DOHH2 (cell line): ENCODE measurements around the gene SLC19A1.

ENCODE experiments used
- H3F3A ChIP-seq: fragments of 200-600 bp; sonication (generic), shearing (Covaris generic); 2 replicates; pipeline ENCODE4 v1.6.0; 2016; ENCODE audit warnings: antibody characterized with exemption, mild to moderate bottlenecking; ENCODE audit not compliant: control insufficient read depth, insufficient read depth
- H3K27ac ChIP-seq: fragments of 200-600 bp; sonication (generic); 2 replicates; pipeline ENCODE4 v1.5.1; 2014; ENCODE audit warnings: low read depth, mild to moderate bottlenecking, low read length, moderate library complexity
- H3K27me3 ChIP-seq: fragments of 200-600 bp; sonication (generic); 2 replicates; pipeline ENCODE4 v1.6.1; 2014; ENCODE audit warnings: mild to moderate bottlenecking, low read length, mixed read lengths; ENCODE audit not compliant: control insufficient read depth
- H3K36me3 ChIP-seq: fragments of 200-600 bp; sonication (generic); 2 replicates; pipeline ENCODE4 v1.6.1; 2014; ENCODE audit warnings: mild to moderate bottlenecking, low read length, moderate library complexity, mixed read lengths; ENCODE audit not compliant: control insufficient read depth
- H3K4me1 ChIP-seq: fragments of 200-600 bp; sonication (generic); 2 replicates; pipeline ENCODE4 v1.6.1; 2014; ENCODE audit warnings: mild to moderate bottlenecking, low read length, mixed read lengths; ENCODE audit not compliant: control insufficient read depth
- H3K4me2 ChIP-seq: fragments of 200-600 bp; sonication (generic); 2 replicates; pipeline ENCODE4 v1.6.0; 2014; ENCODE audit warnings: mild to moderate bottlenecking, low read length, moderate library complexity
- H3K4me3 ChIP-seq: fragments of 200-600 bp; sonication (generic); 2 replicates; pipeline ENCODE4 v1.5.1; 2014; ENCODE audit warnings: mild to moderate bottlenecking, low read length, mixed read lengths
- H3K79me2 ChIP-seq: fragments of 200-600 bp; sonication (generic); 2 replicates; pipeline ENCODE4 v1.6.1; 2014; ENCODE audit warnings: mild to moderate bottlenecking, low read length, mixed read lengths; ENCODE audit not compliant: control insufficient read depth
- H3K9me2 ChIP-seq: fragments of 200-600 bp; sonication (generic); replicated peaks from 2 replicates; pipeline ENCODE4 v1.6.1; 2014; ENCODE audit warnings: mild to moderate bottlenecking, low read length, mixed read lengths; ENCODE audit not compliant: control insufficient read depth
- H3K9me3 ChIP-seq: fragments of 200-600 bp; sonication (generic); 2 replicates; pipeline ENCODE4 v1.6.1; 2014; ENCODE audit warnings: antibody characterized with exemption, low read length, mixed read lengths; ENCODE audit not compliant: control insufficient read depth, insufficient read depth
- H4K20me1 ChIP-seq: fragments of 200-600 bp; sonication (generic); 2 replicates; pipeline ENCODE4 v1.6.0; 2014; ENCODE audit warnings: low read depth, mild to moderate bottlenecking, antibody characterized with exemption, low read length, moderate library complexity; ENCODE audit not compliant: control insufficient read depth, insufficient read depth
- EZH2phosphoT487 ChIP-seq: fragments of 200-600 bp; sonication (generic); IDR thresholded peaks from 2 replicates; pipeline ENCODE4 v1.6.1; 2017; ENCODE audit warnings: borderline replicate concordance, mild to moderate bottlenecking, antibody characterized with exemption, low read length, moderate library complexity, mixed read lengths
- TF ChIP-seq, protein P1 (sequence below): fragments of 200-600 bp; sonication (generic); IDR thresholded peaks from one replicate; pipeline ENCODE4 v1.5.1; 2014; ENCODE audit warnings: antibody characterized with exemption, mild to moderate bottlenecking, low read depth, low read length; ENCODE audit not compliant: poor library complexity, severe bottlenecking

SLC19A1 gene

DNA sequence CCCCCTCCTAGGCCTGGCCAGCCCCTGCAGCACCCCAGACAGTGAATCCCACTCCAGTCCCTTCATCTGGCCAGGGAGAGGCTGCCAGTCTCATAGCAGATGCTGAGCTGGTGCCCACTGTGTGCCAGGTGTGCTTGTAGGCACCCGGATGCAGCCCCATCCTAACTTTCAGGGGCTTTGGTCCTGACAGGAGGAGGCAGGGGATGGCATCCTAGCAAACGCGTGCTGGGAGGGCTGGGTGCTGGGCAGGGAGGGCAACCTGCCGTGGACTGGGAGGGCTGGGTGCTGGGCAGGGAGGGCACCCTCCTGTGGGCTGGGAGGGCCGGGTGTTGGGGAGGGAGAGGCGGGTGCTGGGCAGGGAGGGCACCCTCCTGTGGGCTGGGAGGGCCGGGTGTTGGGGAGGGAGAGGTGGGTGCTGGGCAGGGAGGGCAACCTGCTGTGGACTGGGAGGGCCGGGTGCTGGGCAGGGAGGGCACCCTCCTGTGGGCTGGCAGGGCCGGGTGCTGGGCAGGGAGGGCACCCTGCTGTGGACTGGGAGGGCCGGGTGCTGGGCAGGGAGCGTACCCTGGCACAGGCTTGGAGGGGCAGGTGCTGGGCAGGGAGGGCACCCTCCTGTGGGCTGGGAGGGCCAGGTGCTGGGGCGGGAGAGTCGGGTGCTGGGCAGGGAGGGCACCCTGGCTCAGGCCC lies 35.3 kb downstream of the SLC19A1 start:
- Histone ChIP-seq H3F3A (no peaks in the 10 kb centered on the region), H3K4me2 (no peak overlapping the region), H3K4me3 (no peak overlapping the region), H3K79me2 (no peaks in the 10 kb centered on the region), H3K27ac (no peak overlapping the region), H4K20me1 (no peaks in the 10 kb centered on the region), H3K36me3 (no peaks in the 10 kb centered on the region), H3K4me1 (no peaks in the 10 kb centered on the region), H3K9me2 (no peaks in the 10 kb centered on the region), H3K27me3 (no peaks in the 10 kb centered on the region), H3K9me3 (no peaks in the 10 kb centered on the region)
- TF ChIP-seq EZH2phosphoT487 = no peak
- TF ChIP-seq, protein P1, sequence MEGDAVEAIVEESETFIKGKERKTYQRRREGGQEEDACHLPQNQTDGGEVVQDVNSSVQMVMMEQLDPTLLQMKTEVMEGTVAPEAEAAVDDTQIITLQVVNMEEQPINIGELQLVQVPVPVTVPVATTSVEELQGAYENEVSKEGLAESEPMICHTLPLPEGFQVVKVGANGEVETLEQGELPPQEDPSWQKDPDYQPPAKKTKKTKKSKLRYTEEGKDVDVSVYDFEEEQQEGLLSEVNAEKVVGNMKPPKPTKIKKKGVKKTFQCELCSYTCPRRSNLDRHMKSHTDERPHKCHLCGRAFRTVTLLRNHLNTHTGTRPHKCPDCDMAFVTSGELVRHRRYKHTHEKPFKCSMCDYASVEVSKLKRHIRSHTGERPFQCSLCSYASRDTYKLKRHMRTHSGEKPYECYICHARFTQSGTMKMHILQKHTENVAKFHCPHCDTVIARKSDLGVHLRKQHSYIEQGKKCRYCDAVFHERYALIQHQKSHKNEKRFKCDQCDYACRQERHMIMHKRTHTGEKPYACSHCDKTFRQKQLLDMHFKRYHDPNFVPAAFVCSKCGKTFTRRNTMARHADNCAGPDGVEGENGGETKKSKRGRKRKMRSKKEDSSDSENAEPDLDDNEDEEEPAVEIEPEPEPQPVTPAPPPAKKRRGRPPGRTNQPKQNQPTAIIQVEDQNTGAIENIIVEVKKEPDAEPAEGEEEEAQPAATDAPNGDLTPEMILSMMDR = no peak

DNA sequence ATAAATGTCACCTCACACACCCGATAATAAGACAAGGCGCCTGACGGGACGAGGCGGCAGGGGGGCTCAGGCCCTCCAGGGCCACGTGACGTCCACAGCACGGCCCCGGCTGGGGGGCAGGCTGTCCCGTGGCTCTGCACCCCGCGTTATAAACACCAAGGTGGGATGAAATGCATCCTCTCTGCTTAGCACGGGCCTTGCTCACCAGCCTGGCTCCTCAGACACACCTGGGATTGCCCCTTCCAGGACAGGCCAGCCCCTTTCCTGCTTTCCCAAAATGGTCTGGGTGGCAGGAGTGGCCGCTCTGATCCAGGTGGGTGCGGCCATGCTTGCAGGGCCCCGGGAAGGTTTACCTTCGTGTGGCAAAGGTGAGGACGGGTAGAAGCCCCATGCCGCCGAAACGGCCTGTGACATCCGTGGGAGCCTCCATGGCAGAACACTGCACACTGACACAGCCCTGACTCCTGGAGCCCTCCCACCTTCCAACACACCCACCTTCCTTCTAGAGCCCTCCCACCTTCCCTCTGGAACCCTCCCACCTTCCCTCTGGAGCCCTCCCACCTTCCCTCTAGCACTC lies 35.9 kb downstream of the SLC19A1 start:
- no peak for TF ChIP-seq EZH2phosphoT487
- no peak overlapping the region for H3K4me3 ChIP-seq
- no peaks in the 10 kb centered on the region for H3K79me2 ChIP-seq
- no peaks in the 10 kb centered on the region for H3K4me1 ChIP-seq
- no peaks in the 10 kb centered on the region for H3K27me3 ChIP-seq
- H3F3A ChIP-seq = no peaks in the 10 kb centered on the region
- H4K20me1 ChIP-seq = no peaks in the 10 kb centered on the region
- H3K9me3 ChIP-seq = no peaks in the 10 kb centered on the region
- H3K27ac ChIP-seq = no peak overlapping the region
- no peaks in the 10 kb centered on the region for H3K36me3 ChIP-seq
- no peaks in the 10 kb centered on the region for H3K9me2 ChIP-seq
- H3K4me2 ChIP-seq = no peak overlapping the region

DNA sequence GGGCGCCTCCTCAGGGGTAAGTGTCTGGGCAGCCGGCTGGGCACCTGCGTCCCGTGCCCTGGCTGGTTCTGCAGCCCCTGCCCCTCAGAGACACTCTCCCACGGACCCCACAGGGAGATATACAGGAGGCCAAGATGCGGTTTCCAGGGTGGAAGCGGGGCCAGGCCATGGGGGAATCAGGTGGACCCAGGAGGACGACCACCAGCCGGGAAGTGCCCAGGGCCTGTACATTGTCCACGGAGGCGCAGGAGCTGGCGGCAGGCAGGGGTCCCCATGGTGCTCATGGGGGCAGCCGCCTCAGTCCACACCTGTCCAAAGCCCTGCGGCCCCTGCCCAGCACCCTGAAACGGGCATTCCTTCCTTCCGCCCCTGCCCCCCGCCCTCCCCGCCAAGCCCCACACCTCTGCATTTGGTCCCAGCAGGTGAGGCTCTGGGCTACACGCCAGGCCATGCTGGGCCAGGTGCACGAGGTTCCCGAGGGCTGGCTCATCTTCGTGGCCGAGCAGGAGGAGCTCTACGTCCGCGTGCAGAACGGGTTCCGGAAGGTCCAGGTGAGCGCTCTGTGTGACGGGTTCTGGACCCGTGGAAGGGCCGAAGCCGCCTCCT lies 36.7 kb downstream of the SLC19A1 start:
- H3K9me2 ChIP-seq = no peaks in the 10 kb centered on the region
- no peaks in the 10 kb centered on the region for H3K9me3 ChIP-seq
- no peaks in the 10 kb centered on the region for H3K4me1 ChIP-seq
- H3K4me3 ChIP-seq = no peak overlapping the region
- TF ChIP-seq EZH2phosphoT487 = no peak
- TF ChIP-seq, protein P1 = no peak
- no peaks in the 10 kb centered on the region for H4K20me1 ChIP-seq
- no peak overlapping the region for H3K27ac ChIP-seq
- H3F3A ChIP-seq = no peaks in the 10 kb centered on the region
- no peaks in the 10 kb centered on the region for H3K27me3 ChIP-seq
- no peak overlapping the region for H3K4me2 ChIP-seq
- H3K79me2 ChIP-seq = no peaks in the 10 kb centered on the region
- no peaks in the 10 kb centered on the region for H3K36me3 ChIP-seq
